Measurements from ENCODE around the gene PRR20D.
A peak's percentile ranks its signal among the peaks of the same experiment; 100 is the strongest.
"Not testable (repeated sequence)": the region's sequence is repeated elsewhere in the genome, so short reads cannot be mapped to it uniquely, and the experiment has no call there.

PRR20D gene

DNA sequence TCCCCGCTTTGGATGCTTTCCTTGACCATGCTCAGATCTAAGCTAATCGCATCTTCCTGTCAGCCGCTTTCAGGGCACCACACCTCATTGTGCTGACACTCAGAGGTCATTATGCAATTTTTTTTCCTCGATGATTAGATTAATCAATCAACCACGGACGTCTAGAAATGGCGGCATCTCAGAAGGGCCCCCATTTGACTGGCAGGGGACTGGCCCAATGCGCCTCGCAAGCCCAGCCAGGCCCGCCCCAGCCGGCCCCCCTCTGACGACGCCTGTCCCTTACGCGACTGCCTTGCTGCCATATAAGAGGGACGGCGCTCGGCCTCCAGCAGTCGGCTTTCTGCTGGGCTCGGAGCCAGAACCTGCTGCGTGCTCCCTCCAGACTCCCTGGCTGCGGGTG lies at the start of gene PRR20D:
PRR20D (plus strand) TSS at position 301 of the 400 bp plus-strand sequence. CDS start 387 bp downstream, outside the sequence.
- not testable (repeated sequence) for DNase-seq

DNA sequence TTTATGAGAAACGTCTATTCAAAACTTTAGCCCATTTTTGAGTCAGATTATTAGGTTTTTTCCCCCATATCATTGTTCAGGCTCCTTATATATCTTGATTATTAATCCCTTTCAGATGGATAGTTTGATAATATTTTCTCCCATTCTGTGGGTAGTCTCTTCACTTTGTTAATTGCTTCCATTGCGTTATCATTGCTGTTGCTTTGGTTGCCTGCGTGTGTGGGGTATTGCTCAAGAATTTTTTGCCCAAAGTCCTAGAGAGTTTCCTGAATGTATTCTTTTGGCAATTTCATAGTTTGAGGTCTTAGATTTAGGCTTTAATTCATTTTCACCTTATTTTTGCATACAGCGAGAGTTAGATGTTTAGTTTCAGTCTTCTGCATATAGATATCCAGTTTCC lies 45.5 kb upstream of the PRR20D start:
- no peak for DNase-seq

DNA sequence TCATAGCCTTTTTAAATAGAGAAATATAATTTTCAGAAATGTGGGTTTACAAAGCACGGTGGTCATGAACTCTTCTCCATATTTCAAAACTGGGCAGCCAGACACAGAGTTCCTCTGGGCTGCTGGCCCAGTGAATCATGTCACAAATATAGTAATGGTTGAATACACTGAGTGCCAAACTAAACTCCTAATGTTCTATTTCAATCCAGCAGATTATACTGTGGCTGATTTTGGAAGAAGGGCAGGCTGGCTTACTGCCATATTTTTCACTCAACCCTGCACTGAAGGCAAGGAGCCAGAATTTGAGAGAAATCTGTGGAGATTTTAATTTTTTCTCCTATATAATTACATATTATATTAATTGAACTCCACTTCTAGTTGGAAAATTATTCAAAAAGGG lies 36.8 kb upstream of the PRR20D start:
- peak in 10 of 56 donors; percentile 0 to 20 (median 6) for DNase-seq

DNA sequence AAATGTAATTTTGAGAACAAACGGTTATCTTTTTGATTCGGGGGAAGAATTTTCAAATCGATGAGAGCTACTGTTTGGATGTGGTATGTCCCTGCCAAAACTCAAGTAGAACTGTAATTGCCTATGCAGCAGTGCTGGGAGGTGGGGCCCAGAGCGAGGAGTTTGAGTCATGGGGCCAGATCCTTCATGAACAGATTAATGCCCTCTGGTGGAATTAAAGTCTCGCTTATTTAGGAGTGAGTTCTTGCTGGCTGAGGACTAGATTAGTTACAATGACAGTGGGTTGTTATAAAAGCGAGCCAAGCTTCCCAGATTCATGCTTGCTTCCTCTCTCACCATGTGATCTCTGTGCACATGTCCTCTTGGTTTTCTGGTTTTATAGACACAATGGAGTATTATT lies 31.5 kb upstream of the PRR20D start:
- DNase-seq, result no peak

DNA sequence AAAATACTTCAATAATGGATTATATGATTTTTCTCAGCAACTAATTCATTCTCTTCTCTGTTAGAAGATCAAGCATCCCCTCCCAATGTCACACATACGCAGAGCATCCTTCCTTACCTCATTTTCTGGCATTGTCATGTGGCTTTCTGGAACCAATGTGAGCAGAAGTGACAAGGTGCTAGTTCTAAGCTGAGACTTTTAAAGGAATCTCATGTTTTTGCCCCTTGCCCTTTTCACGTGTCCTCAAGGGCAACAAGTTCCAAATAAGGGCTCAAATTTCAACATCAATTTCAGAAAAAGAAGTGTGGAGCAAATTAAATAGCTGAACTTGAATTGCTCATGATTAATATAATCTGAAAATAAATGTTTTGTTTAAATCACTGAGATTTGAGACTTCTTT lies 24.3 kb upstream of the PRR20D start:
- no peak for DNase-seq

DNA sequence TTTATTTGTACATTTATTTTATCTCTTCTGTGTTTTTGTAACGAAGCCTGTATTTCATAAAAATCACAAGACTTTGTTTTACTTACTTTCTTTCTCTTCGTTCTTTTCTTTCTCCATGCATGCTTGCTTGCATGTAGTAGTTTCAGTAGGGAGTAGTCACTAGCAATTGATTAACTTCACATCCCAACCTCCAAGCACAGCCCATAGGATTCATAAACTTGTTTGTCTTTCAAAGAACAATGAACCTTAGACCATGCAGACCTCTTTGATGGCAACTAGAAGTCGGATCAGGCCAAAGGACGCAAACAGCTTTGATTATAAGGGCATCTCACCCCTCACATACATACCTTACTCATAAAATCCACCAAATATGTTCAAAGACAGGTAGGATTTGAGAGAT lies 22.8 kb upstream of the PRR20D start:
- no peak for DNase-seq

DNA sequence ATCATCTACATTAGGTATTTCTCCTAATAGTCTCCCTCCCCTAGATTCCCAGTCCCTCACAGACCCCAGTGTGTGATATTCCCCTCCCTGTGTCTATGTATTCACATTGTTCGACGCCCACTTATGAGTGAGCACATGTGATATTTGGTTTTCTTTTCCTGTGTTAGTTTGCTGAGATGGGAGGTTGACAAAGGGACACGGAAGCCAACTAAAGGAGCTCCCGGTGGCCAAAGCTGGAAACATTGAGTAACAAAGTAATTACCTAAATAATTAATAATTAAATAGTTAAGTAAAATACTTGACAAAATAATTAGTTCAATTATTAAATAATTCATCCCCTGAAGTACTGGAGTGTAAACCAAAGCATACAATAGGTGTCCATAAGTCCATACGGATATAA lies 21.4 kb upstream of the PRR20D start:
- DNase-seq, result no peak

DNA sequence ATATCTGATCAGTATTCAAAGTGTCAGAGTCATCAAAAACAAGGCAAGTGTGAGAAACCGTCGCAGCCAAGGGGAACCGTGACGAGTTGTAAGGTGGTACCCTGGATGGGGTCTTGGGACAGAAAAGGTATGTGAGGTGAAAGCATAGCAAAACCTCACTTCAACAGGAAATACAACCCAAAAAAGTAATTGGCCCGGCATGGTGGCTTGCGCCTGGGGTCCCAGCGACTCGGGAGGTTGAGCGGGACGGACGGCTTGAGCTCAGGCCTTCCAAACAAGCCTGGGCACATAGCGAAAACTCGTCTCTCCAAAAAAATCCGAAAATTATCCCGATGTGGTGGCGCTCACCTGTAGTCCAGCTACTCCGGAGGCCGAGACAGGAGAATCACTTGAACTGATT lies 20.7 kb upstream of the PRR20D start:
- DNase-seq, result not testable (repeated sequence)

DNA sequence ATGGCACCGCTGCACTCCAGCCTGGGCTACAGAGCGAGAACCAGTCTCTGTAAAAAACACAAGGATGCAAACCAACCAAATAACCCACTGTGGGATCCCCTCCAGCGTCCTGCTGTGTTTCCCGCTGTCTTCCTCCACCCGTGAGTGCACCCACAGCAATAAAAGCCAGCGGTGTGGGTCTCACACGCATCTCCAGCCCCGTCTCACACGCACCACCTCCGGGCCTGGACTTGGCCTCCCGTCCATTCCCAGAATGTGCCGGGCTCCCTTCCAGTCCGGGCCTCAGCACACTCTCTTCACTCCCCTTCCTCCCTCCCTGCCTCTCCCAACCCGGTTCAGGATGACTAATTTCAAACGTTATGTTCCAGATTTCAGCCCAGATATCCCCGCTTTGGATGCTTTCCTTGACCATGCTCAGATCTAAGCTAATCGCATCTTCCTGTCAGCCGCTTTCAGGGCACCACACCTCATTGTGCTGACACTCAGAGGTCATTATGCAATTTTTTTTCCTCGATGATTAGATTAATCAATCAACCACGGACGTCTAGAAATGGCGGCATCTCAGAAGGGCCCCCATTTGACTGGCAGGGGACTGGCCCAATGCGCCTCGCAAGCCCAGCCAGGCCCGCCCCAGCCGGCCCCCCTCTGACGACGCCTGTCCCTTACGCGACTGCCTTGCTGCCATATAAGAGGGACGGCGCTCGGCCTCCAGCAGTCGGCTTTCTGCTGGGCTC lies 20.0 kb upstream of the PRR20D start, which contains the start of gene PRR20A:
PRR20A (plus strand) TSS at position 684 of the 734 bp plus-strand sequence. CDS start 387 bp downstream, outside the sequence.
- DNase-seq, result not testable (repeated sequence)

DNA sequence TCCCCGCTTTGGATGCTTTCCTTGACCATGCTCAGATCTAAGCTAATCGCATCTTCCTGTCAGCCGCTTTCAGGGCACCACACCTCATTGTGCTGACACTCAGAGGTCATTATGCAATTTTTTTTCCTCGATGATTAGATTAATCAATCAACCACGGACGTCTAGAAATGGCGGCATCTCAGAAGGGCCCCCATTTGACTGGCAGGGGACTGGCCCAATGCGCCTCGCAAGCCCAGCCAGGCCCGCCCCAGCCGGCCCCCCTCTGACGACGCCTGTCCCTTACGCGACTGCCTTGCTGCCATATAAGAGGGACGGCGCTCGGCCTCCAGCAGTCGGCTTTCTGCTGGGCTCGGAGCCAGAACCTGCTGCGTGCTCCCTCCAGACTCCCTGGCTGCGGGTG lies 13.2 kb upstream of the PRR20D start, which contains the start of gene PRR20B:
PRR20B (plus strand) TSS at position 301 of the 400 bp plus-strand sequence. CDS start 387 bp downstream, outside the sequence.
- not testable (repeated sequence) for DNase-seq

DNA sequence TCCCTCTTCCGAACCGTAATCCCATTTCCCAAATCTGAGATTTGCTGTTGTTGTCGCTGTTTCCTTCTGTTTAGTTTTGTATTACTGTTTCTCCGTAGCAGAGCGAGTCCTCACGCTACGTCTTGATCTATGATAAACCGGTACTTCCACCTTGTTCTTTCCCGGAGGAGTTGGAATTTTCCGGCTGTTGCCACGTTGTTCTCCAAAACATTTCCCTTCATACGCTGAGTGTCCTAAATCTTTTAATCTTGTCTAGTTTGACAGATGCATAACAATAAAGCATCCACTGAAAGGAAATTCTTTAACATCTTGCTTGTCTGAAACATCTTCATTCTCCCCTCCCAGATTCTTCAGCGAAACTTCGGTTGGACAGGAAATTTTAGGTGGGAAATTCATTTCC lies 12.3 kb upstream of the PRR20D start:
- DNase-seq, result not testable (repeated sequence)

DNA sequence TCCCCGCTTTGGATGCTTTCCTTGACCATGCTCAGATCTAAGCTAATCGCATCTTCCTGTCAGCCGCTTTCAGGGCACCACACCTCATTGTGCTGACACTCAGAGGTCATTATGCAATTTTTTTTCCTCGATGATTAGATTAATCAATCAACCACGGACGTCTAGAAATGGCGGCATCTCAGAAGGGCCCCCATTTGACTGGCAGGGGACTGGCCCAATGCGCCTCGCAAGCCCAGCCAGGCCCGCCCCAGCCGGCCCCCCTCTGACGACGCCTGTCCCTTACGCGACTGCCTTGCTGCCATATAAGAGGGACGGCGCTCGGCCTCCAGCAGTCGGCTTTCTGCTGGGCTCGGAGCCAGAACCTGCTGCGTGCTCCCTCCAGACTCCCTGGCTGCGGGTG lies 6.7 kb upstream of the PRR20D start, which contains the start of gene PRR20C:
PRR20C (plus strand) TSS at position 301 of the 400 bp plus-strand sequence. CDS start 387 bp downstream, outside the sequence.
- DNase-seq, result not testable (repeated sequence)

DNA sequence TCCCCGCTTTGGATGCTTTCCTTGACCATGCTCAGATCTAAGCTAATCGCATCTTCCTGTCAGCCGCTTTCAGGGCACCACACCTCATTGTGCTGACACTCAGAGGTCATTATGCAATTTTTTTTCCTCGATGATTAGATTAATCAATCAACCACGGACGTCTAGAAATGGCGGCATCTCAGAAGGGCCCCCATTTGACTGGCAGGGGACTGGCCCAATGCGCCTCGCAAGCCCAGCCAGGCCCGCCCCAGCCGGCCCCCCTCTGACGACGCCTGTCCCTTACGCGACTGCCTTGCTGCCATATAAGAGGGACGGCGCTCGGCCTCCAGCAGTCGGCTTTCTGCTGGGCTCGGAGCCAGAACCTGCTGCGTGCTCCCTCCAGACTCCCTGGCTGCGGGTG lies 6.5 kb downstream of the PRR20D start, which contains the start of gene PRR20E:
PRR20E (plus strand) TSS at position 301 of the 400 bp plus-strand sequence. CDS start 387 bp downstream, outside the sequence.
- DNase-seq, result not testable (repeated sequence)

DNA sequence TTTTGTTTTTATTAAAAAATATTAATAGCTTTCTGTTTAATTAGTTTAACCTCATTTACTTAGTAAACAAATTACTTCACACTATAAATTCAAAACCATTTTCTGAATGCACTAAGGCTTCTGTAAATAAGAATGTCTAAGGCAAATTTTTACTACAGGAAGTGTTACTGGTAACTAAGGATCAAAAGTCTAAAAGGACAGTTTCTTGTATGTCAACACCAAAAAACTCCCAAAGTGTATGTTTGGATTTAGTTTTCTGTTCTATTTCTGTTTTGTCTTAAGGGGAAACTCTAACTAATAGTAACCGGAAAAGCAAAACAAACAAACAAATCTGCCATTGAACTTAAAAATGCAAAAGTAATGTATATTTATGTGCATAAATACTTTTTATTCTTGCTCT lies 31.2 kb downstream of the PRR20D start:
- DNase-seq, result no peak

DNA sequence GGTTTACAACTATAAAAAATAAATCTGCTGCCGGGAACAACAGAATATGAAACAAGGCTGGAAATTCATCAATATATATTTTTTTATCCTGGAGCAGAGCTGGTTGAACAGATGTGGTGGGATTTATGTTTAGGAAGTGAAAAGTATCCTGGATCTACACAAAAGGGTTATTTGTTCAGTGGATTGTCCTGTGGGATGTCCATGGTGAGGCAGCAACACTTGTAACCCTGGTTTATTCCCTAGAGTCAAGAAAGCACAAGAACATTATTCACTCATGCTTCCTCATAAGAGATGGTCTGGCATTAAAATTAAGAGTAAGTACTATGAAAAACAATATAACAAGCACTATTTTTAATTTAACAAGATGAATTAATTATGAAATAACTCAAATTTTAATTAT lies 52.6 kb downstream of the PRR20D start:
- no peak for DNase-seq
